T-helper 2 cell (primary cell): ENCODE results near the gene PGBD5.
"Not testable (repeated sequence)": the region's sequence is repeated elsewhere in the genome, so short reads cannot be mapped to it uniquely, and the experiment has no call there.

Source experiments
- DNase-seq, 5 experiments: peaks; one replicate each; pipeline versions ENCODE4 v3.0.0 to v3.0.0-alpha.2; 2012 to 2022
- total RNA-seq, 2 donors: gene quantifications; one replicate each; lab custom pipeline; 2026; lab: John Stamatoyannopoulos, UW

PGBD5 gene, protein sequence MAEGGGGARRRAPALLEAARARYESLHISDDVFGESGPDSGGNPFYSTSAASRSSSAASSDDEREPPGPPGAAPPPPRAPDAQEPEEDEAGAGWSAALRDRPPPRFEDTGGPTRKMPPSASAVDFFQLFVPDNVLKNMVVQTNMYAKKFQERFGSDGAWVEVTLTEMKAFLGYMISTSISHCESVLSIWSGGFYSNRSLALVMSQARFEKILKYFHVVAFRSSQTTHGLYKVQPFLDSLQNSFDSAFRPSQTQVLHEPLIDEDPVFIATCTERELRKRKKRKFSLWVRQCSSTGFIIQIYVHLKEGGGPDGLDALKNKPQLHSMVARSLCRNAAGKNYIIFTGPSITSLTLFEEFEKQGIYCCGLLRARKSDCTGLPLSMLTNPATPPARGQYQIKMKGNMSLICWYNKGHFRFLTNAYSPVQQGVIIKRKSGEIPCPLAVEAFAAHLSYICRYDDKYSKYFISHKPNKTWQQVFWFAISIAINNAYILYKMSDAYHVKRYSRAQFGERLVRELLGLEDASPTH
- total RNA-seq = 0 to 0.13 reads per million in 2 donors

DNA sequence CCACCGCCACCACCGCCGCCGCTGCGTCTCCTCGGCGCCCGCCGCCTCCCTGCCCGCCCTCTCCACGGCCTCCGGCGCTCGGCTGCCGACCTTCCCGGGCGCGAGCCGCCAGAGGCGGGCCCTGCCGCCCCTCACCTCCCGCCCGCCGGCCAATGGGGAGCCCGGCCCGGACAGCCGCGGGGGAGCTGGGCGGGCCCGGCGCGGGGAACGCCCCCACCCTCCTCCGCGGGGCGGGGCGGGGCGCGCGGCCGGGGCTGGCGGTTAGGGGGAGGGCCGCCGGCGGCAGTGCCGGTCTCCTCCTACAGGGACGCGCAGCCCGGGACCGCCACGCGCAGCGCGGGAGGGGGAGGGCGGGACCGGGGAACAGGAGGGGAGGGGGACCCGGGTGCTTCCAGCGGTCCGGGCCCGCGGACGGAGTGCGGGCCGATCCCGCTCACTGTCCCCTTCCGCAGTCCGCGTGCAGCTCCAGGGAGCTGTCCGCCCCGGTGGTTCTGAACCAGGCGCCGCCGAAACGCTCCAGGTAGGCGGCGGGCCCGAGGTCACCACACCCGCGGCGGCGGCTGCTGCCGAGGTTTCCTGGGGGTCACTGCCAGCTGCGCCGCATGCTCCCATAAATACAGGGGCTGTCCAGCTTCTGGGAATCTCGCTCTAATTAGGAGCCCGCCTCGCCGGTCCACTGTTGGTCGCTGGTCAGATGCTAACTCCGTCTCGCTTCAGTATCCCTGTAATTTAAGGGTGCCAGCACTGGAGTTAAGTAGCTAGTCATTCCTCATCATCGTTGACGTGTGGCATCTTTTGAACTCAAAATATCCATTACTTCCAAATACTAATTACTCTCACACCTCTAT lies at the start of gene PGBD5:
PGBD5 (minus strand) TSS at position 87 of the 848 bp plus-strand sequence. CDS start 404 bp downstream, outside the sequence.
- peak in 4 of 5 experiments; percentile 8 to 61 (median 22) for DNase-seq

DNA sequence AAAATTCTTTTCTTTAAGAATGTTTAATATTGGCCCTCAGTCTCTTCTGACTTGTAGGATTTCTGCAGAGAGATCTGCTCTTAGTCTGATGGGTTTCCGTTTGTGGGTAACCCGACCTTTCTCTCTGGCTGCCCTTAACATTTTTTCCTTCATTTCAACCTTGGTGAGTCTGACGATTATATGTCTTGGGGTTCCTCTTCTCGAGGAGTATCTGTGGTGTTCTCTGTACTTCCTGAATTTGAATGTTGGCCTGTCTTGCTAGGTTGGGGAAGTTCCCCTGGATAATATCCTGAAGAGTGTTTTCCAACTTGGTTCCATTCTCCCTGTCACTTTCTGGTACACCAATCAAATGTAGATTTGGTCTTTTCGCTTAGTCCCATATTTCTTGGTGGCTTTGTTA lies 48.8 kb upstream of the PGBD5 start:
- DNase-seq = not testable (repeated sequence)

DNA sequence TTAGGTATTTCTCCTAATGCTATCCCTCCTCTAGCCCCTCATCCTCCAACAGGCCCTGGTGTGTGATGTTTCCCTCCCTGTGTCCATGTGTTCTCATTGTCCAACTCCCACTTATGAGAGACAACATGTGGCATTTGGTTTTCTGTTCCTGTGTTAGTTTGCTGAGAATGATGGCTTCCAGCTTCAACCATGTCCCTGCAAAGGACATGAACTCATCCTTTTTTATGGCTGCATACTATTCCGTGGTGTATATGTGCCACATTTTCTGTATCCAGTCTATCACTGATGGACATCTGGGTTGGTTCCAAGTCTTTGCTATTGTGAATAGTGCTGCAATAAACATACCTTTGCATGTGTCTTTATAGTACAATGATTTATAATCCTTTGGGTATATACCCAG lies 44.6 kb upstream of the PGBD5 start:
- not testable (repeated sequence) for DNase-seq

DNA sequence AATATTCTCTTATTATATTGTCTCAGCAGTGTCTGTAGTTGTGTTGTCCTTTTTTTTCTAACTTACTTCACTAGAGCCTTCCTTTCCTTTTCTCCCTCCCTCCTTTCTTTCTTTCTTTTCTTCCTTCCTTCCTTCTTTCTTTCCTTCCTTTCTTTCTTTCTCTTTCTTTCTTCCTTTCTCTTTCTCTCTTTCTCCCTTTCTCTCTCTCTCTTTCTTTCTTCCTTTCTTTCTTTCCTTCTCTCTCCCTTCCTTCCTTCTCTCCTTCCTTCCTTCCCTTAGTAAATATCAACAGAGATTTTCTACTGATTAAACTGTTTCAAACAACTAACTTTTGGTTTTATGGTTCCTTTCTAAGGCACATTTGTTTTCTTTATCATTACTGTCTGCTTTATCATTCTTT lies 43.1 kb upstream of the PGBD5 start:
- no peak for DNase-seq

DNA sequence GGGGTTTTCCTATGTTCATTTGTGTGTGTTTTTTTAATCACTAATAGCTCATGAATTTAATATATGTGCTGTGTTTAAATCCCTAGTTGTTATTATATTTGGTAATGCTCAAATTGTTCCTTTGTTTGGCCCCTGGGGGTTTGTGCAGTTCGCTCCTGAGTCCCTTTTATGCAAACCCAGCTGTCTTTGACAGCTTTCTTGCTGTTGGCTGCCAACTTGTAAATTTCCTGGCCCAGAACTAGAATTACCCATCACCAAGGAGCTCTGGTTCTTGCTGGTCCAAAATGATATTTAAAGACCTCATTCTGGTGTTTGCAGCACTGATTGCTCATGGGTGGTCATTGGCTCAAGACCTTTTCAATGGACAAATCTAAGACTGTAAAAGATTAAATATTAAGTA lies 39.6 kb upstream of the PGBD5 start:
- no peak for DNase-seq

DNA sequence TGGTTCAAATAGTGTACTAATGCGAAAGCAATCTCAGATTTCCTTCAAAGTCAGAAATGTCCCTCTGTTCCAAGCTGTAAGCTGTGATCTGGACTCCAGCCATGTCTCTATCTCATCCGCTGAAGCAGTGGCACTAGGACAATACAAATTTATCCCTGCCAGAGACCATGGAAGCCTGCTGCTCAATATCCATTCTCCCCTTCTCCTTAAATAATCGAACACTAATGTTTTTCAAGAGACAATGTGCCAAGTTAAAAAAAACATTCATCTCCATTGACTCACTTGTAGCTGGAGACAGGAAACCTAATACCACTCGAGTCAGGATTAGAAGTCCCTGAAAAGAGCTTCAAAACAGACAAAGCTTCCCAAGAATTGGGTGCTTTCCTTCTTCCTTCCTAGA lies 38.5 kb upstream of the PGBD5 start:
- DNase-seq = no peak

DNA sequence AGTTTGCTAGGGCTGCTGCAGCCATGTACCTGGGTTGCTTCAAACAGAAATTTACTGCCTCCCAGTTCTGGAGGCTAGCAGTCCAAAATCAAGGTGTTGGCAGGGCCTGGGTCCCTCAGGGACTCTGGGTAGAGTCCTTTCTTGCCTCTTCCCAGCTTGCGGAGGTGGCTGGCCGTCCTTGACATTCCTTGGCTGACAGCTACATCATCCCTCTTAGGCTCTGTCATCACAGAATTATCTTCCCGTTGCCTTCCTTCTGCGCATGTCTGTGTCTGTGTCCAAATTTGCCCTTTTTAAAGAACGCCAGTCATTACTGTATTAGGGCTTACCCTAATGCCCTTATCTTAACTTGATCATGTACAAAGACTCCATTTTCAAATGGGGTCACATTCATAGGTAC lies 37.6 kb upstream of the PGBD5 start:
- DNase-seq = no peak

DNA sequence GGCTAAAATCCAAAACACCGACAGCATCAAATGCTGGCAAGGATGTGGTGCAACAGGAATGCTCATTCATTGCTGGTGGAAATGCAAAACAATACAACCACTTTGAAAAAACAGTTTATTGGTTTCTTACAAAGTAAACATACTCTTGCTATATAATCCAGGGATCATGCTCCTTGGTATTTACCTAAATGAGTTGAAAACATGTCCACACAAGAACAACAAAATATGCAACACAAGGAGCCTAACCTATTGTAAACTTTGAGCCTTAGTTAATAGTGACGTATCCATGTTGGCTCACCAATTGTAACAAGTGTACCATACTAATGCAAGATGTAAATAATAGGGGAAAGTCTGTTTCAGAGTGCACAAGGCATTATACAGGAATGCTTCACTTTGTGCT lies 37.2 kb upstream of the PGBD5 start:
- DNase-seq = no peak

DNA sequence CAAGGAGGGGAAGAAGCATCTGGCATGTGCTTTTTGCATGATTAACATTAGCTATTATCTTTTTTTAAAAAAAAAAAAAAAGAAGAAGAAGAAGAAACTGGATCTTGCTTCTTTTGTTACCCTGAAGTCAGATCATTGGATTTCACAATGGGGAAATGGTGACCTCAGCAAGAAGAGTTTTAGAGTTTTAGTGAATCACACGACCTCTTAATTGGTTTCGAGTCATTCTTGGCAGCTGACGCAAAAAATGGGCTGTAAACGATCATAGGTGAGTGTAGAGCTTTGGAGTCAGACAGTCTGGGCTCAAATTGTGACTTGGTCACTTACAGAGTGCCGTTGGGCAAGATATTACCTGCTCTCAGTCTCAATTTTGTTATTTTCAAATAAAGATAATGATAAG lies 33.3 kb upstream of the PGBD5 start:
- DNase-seq = no peak

DNA sequence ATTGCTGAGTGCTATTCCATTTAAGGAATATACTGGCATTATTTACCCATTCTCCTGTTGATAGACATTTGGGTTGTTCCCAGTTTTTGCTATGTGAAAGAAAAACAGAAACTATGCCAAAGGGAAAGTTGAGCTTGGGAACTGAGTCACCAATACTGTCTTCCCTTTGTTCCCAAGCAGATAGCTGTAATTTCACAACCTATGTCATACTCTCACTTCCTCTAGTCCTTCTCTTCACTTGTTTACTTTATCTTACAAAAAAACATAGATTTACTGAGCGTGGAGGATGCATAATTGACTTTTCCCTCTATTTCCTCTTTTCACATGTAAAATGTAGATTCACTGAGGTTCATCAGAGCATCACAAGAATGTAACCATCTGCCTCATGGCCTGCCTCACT lies 32.4 kb upstream of the PGBD5 start:
- DNase-seq = no peak

DNA sequence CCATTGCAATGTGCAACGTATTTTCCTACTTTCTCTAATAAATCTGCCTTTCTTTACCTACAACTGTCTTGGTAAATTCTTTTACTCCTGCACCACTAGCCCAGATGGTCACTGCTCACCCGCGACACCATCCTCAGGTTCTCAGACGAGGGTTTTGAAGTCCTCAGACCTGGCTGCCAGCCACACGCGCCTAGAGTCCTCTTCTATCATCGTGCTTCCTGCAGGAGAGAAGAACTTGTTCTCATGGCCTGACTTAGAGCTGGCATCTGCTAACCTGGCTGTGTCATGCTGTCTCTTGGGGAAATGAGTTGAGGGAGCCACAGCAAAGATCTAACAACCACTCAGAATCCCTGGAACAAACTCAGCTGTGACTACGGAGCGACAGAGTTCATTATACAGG lies 30.3 kb upstream of the PGBD5 start:
- DNase-seq = no peak

DNA sequence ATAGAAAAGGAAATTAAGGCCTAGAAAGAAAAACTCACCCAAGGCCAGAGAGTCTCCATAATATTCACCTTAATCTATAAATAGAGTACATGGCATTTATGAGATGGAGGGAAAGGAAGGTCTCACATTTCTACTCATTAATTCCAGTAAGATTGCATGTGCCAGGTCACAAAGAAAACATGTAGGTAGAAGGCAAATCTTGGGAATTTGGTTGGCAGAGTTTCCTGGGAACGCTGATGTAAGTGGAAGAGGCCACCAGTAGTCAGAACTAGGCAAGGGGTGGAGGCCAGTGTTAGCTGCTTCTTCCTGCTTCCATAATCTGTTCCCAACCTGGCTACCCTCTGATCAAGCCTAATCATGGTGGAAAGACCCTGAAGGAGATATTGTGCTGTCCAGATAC lies 29.2 kb upstream of the PGBD5 start:
- DNase-seq = no peak

DNA sequence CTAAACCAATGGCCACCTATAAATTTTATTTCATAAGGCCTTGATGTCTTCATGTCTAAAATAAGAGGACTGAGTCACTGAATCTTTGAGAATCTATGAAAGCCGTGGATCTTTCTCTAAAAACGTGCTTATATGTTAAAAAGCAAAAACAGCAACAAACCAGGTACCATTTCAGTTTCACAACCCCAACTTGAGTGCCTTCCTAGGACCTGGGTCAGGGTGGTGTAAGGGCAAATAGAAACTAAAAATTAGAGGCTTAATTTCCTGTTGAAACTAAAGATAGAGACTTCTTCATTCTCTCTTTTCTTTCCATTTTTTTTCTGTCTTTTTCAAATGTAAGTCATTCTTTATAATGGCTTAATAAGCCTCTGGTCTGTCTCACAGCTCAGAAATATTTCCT lies 27.2 kb upstream of the PGBD5 start:
- DNase-seq = no peak

DNA sequence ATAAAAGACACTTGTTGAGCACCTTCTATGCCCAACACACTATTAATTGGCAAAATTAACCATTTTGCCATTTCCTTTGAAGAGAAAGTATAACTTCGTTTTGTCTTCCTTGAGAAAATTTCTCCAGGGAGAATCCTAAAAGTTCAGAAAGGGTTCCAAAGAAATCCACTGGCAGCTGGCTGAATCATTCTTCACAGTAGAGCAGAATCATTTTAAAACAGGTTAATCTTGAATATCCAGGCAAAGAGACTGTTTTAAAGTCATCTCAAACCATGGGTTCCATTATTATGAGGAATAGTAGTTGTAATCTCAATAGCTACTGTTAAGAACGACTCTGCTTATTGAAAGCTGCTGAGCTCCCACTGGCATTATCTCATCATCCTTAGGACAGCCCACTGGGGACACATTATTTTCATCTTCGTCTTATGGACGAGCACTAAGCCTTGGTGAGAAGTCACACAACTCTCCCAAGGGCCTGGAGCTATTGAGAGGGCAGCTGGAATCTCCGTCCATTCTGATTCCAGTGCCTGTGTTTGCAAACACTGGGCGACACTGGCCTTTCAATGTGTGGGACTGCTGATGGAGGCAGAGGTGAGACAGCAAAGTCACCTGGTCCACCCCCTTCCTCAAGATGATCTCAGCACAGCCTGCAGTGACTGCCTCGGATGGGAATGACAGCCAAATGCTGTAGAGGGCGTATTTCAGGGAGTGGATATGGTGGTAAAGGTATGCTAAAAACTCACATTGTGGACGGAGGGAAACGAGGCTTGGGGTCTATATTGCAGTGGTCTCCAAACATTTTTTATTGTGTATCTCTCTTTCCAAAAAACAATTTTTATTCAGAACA lies 15.3 kb upstream of the PGBD5 start:
- no peak for DNase-seq

DNA sequence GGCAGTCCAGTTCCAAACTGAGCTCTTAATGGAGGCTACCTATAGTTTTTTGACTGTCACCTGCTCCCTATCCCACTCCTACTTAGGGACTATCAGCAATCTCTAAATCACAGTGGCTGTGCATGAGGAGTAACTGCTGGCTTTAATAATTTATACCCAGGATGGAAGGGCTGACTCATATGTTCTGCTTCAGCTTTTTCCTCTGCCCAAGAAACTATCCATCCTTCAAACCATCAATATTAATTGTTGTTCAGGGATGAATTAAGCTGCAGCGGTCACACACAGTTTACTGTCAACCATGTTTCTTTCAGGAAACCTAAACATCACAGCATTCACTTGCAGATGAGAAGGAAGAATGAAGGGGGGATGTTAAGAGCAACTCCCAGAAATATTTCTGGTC lies 9.0 kb upstream of the PGBD5 start:
- no peak for DNase-seq

DNA sequence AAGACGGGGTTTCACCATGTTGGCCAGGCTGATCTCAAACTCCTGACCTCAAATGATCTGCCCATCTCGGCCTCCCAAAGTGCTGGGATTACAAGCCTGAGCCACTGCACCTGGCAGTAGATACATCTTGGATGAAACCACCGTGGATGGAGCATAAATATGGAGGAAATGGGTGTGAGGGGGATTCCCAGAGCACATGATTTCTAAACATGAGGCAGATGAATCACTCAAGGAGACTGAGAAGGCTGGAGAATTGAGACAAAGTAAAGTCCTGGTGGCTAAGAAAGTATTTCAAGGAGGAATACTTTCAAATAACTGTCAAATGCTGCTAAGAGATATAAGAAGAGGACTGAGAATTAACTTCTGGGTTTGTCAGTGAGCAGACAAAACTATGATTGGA lies 5.4 kb upstream of the PGBD5 start:
- no peak for DNase-seq

DNA sequence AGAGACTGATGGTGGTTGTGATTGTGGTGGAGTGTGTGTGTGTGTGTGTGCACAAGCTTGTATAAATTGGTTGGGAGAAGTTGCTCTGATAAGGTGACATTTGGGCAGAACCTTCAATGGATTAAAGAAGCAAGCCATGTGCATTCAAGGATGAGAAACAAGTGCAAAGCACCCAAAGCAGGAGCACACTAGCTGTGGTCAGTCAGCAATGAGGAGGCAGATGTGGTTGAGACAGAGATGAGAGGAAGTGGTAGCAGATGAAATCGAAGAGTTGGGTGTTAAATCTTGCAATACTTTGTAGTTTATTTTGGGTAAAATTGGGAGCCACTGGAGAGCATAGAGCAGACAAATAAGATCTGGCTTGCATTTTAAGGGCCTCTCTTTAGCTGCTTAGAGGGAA lies 4.4 kb upstream of the PGBD5 start:
- peak in 1 of 5 experiments; percentile 14 for DNase-seq

DNA sequence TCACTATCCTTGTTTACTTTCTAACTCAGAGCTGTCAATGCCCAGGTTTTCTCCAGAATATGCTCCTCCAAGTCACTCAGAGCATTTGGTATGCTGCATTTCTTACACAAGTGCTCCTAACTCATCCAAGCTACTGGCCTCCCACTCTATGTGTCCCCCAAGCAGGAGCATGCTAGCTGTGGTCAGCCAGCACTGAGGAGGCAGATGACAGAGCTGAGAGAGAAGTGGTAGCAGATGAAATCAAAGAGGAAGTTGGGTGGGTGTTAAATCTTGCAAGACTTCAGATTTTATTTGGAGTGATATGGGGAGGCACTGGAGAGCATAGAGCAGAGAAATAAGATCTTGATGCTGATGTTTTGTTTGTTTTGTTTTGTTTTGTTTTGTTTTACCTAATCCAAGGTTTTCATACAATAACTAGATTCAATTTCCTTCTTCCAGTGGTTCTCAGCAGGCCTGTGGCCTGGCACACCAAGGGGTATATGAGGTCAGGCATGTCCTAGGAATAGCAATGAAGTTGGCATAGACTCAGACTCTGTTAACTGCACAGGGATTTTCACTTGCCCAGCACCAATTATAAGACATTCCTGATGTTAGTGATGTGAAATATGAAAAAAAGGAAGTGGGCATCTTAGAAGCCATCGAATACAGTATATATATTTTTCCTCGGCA lies 3.1 kb upstream of the PGBD5 start:
- no peak for DNase-seq

DNA sequence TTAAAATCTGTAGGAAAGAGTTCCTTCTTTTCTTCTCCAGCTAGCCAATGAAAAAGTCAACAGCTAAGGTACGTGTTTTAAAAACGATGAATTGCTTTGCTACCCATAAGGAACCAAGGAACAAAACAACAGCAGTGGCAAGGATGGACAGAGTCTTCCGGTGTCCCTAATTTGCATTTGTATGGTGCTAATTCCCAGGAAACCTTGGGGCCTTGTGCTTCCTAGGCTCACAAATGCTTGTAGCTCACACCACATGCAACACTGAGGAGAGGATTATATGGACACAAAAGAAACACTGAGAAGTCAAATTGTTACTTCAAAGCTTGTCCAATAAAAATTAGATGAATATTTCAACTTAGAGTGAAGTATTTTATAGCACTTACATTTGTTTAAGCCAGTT lies 1.8 kb upstream of the PGBD5 start:
- no peak for DNase-seq

DNA sequence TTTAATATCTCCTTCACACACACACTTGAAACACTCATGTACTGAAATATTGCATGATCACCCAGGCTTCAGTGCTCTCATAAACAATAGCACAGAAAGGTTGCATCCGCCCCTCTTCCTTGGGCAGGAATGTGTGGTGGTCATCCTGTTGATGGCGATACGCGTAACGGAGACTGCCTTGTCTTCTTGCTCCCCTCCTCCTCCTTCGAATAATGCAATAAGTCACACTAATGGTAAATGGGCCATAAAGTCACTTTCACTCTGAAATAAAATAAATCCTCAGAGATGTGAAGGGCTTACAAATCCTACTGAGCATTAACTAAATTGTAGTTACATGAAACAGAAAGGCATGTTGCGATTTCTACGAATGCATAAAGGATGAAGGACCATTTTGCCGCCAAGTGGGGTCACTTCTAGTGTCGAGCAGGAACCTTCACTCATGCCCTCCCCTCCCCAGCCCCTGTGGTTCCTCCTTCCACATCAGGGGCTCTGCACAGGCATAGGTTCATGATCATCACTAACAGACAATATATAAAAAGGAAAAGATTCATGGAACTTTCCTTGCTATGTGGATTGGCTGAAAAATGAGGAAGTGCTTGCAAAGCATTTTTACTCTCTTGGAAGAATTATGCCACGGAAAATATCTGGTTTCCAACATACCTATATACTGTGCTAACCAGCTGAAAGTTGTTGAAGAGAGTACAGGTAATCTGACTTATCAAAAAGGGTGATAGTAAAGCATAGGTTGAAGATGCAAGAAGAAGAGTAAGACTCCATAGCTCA lies 1.2 kb upstream of the PGBD5 start:
- no peak for DNase-seq
